Muscle layer of colon (tissue), 2 donors: Measurements from ENCODE around the gene SCCPDH.
"Not testable (repeated sequence)": the region's sequence is repeated elsewhere in the genome, so short reads cannot be mapped to it uniquely, and the experiment has no call there.

Experiments
- H3K27ac ChIP-seq: one replicate; pipeline ENCODE4 v1.7.0; 2013; ENCODE audit warnings: low read depth, mild to moderate bottlenecking, low read length, moderate library complexity
- H3K27me3 ChIP-seq, 2 donors: one replicate each; pipeline ENCODE4 v1.7.0; 2013; ENCODE audit warnings: low read length in 2 of 2, mild to moderate bottlenecking in 2 of 2; ENCODE audit not compliant: insufficient read depth in 2 of 2, control insufficient read depth in 1 of 2
- H3K36me3 ChIP-seq: one replicate; pipeline ENCODE4 v1.7.0; 2013; ENCODE audit warnings: mild to moderate bottlenecking, low read length; ENCODE audit not compliant: insufficient read depth
- H3K4me1 ChIP-seq: one replicate; pipeline ENCODE4 v1.7.0; 2013; ENCODE audit warnings: mild to moderate bottlenecking, low read length; ENCODE audit not compliant: insufficient read depth
- H3K4me3 ChIP-seq, 2 donors: one replicate each; pipeline ENCODE4 v1.7.0; 2013; ENCODE audit warnings: low read length in 2 of 2, low read depth in 1 of 2, mild to moderate bottlenecking in 1 of 2, moderate library complexity in 1 of 2
- H3K9ac ChIP-seq: one replicate; pipeline ENCODE4 v1.7.0; 2013; ENCODE audit warnings: low read length
- H3K9me3 ChIP-seq: one replicate; pipeline ENCODE4 v1.7.0; 2013; ENCODE audit warnings: mild to moderate bottlenecking, low read length
- donor health status: abdominal sarcoma.
- donor health status: Adenocarcinoma of cecum.

SCCPDH gene

GRCh38 chr1:246709835-246710234, 14.4 kb upstream of the SCCPDH start:
- H3K4me1 ChIP-seq, result no peaks in the 10 kb centered on the region
- H3K4me3 ChIP-seq, result no peak overlapping the region
- no peak overlapping the region for H3K9ac ChIP-seq
- H3K9me3 ChIP-seq, result no peaks in the 10 kb centered on the region
- no peaks in the 10 kb centered on the region for H3K27me3 ChIP-seq
- no peak overlapping the region for H3K27ac ChIP-seq
- H3K36me3 ChIP-seq, result no peaks in the 10 kb centered on the region

GRCh38 chr1:246711548-246712003, 12.6 kb upstream of the SCCPDH start:
- Histone ChIP-seq H3K4me1 (no peaks in the 10 kb centered on the region), H3K4me3 (no peak overlapping the region), H3K9me3 (no peaks in the 10 kb centered on the region), H3K27me3 (no peaks in the 10 kb centered on the region), H3K9ac (no peak overlapping the region), H3K27ac (no peak overlapping the region), H3K36me3 (no peaks in the 10 kb centered on the region)

GRCh38 chr1:246712428-246712827, 11.8 kb upstream of the SCCPDH start:
- not testable (repeated sequence) for H3K36me3 ChIP-seq, H3K4me3 ChIP-seq, H3K27ac ChIP-seq, H3K4me1 ChIP-seq, H3K9ac ChIP-seq, H3K9me3 ChIP-seq, H3K27me3 ChIP-seq

- not testable (repeated sequence) for H3K27ac ChIP-seq, H3K27me3 ChIP-seq, H3K4me3 ChIP-seq, H3K4me1 ChIP-seq, H3K36me3 ChIP-seq, H3K9ac ChIP-seq, H3K9me3 ChIP-seq
Observed at GRCh38 chr1:246719361-246719760, 4.8 kb upstream of the SCCPDH start.

GRCh38 chr1:246720814-246721213, 3.4 kb upstream of the SCCPDH start:
- not testable (repeated sequence) for H3K36me3 ChIP-seq, H3K9me3 ChIP-seq, H3K27ac ChIP-seq, H3K4me3 ChIP-seq, H3K9ac ChIP-seq, H3K4me1 ChIP-seq, H3K27me3 ChIP-seq

GRCh38 chr1:246722720-246723119, 1.5 kb upstream of the SCCPDH start:
- no peak overlapping the region for H3K9ac ChIP-seq
- no peaks in the 10 kb centered on the region for H3K27me3 ChIP-seq
- H3K4me1 ChIP-seq, result peaks cover 5% of the 10 kb centered on the region
- no peak overlapping the region for H3K4me3 ChIP-seq
- H3K27ac ChIP-seq, result no peak overlapping the region
- peaks cover 5% of the 10 kb centered on the region for H3K36me3 ChIP-seq
- no peaks in the 10 kb centered on the region for H3K9me3 ChIP-seq

GRCh38 chr1:246724731-246725095, 504 bp downstream of the SCCPDH start:
- peak overlapping the region; percentile 90 for H3K9ac ChIP-seq

GRCh38 chr1:246725191-246725590, 982 bp downstream of the SCCPDH start:
- H3K9ac ChIP-seq, result peak overlapping the region; percentile 90
- H3K4me1 ChIP-seq, result peaks cover 5% of the 10 kb centered on the region
- no peaks in the 10 kb centered on the region for H3K9me3 ChIP-seq
- peak overlapping the region; percentile 49 to 88 for H3K4me3 ChIP-seq
- H3K27ac ChIP-seq, result peak overlapping the region; percentile 72
- peaks cover 26% of the 10 kb centered on the region for H3K36me3 ChIP-seq
- H3K27me3 ChIP-seq, result no peaks in the 10 kb centered on the region

More at GRCh38 chr1:246724731-246725095, 504 bp downstream of the SCCPDH start:
- Histone ChIP-seq H3K4me3 (peak overlapping the region; percentile 49 to 88), H3K27me3 (no peaks in the 10 kb centered on the region), H3K36me3 (peaks cover 22% of the 10 kb centered on the region), H3K4me1 (peaks cover 5% of the 10 kb centered on the region), H3K27ac (peak overlapping the region; percentile 72), H3K9me3 (no peaks in the 10 kb centered on the region)

- H3K27ac ChIP-seq, result no peak overlapping the region
- H3K9ac ChIP-seq, result no peak overlapping the region
- peaks cover 5% of the 10 kb centered on the region for H3K4me1 ChIP-seq
- peaks cover 35% of the 10 kb centered on the region for H3K36me3 ChIP-seq
- H3K4me3 ChIP-seq, result no peak overlapping the region
- H3K9me3 ChIP-seq, result no peaks in the 10 kb centered on the region
- H3K27me3 ChIP-seq, result no peaks in the 10 kb centered on the region
Observed at GRCh38 chr1:246726255-246726679, 2.1 kb downstream of the SCCPDH start.

- Histone ChIP-seq H3K27ac (no peak overlapping the region), H3K4me3 (no peak overlapping the region), H3K9me3 (no peaks in the 10 kb centered on the region), H3K4me1 (peaks cover 5% of the 10 kb centered on the region), H3K36me3 (peaks cover 39% of the 10 kb centered on the region), H3K27me3 (no peaks in the 10 kb centered on the region), H3K9ac (no peak overlapping the region)
Observed at GRCh38 chr1:246726881-246727280, 2.7 kb downstream of the SCCPDH start.

- Histone ChIP-seq H3K27me3 (no peaks in the 10 kb centered on the region), H3K9ac (no peak overlapping the region), H3K27ac (no peak overlapping the region), H3K9me3 (no peaks in the 10 kb centered on the region), H3K4me1 (peaks cover 5% of the 10 kb centered on the region), H3K4me3 (no peak overlapping the region), H3K36me3 (peaks cover 41% of the 10 kb centered on the region)
Observed at GRCh38 chr1:246727594-246727993, 3.4 kb downstream of the SCCPDH start.

GRCh38 chr1:246728311-246728710, 4.1 kb downstream of the SCCPDH start:
- Histone ChIP-seq H3K27me3 (no peaks in the 10 kb centered on the region), H3K9ac (no peak overlapping the region), H3K4me3 (no peak overlapping the region), H3K4me1 (peaks cover 5% of the 10 kb centered on the region), H3K9me3 (no peaks in the 10 kb centered on the region), H3K27ac (no peak overlapping the region), H3K36me3 (peaks cover 41% of the 10 kb centered on the region)
